SW 1271 (cell line): ENCODE data around the gene OLIG1.

Source experiments
- DNase-seq, 2 experiments: peaks; one replicate each; lab custom pipeline; 2025; lab: John Stamatoyannopoulos, UW

Gene OLIG1

DNA sequence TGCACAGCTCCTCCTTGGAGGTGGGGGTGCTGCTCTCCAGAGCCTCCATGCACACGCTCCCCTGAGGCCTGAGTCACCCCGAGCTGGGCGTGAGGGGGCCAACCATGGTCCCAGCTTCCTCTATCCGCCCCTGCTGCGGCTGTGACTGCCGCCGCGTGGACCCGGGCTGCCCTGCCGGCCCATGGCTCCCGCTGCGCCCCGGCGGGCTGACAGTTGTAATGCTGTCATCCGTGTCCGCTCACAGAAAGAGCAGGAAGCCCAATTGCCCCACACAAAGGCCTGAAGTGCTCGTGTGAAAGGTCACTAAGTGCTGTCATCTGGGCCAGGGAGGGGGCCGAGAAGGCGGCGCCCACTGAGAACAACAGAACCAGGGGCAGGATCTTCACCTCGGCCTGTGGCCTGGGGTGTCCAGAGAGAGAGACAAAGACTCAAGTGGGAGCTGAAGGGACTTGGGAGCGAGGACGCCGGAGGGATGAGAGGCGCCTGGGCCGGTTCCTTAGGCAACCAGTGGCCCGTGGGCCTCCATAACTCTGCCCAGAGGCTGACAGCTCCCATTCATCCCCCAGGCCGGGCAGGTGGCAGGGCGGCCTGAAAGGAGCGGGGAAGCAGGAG, 31.5 kb downstream of the OLIG1 start:
- DNase-seq: no peak

DNA sequence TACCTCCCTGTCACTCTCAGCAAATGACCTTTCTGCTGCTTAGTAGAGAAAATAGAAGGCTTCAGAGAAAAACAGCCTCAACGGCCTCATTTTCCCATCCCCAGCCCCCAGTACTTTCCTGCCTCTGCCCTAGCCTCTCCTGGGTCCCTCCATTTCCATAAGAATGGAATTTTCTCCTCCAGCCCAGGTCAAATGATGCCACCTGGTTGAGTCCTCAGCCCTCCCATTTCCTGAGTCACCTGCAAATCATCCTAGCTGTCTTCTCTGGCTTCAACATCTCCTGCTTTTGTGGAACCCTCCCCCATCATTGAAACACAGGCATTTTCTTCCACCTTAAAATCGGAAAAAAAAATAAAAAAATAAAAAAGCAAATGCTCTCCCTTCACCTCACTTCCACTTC, 35.1 kb downstream of the OLIG1 start:
- no peak for DNase-seq

DNA sequence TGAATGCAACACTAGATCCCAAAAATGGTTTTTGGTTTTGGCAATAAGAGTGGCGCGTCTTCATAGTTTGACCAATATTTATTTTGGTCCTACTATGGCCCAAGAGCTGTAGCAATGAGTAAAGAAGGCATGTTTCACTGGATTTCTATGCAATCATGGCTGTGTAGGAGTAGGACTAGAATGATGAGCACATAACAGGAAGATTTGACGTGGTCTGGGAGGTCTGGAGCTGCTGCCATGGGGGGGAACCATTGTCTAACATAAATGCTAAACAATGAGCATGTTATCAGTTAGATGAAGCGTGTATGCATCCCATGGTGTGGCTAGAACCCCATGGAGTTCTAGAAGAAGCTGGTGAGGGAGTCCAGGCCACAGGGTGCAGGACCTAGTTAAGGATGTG, 38.3 kb downstream of the OLIG1 start:
- no peak for DNase-seq

DNA sequence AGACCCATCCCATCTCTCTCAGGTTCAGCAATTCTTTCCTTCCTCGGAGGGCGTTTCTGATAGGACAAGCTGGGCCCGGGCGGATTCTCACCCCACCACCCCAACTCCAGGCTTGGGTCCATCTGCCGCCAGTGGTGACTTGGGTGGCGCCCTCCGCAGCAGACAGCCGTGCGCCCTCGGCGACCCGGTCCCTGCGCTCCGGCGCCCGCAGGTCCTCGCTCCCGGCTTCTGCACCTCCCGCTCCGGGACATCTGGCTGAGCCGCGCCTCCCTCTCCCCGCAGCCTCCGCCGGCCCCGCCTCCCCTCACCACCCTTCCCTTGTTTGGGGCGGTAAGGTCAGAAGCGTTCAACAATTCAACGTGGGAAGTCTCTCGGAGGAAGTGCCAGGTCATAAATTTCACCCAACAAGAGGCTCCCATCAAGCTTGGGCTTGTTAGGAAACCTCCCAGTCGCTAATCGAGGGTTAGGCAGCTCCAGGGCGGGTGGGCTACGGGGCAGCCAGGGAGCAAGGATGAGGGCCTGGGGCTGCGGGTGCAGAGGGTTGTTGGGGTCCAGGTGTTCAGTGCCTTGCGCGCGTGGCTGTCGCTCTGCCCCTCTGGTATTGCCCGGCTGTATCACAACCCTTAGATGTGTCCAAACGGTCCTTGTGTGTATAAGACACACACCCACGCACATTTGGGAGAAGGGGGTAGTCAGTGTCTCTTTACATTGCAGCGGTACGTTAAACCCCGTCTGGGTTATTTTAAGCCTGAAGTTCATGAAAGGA, 39.8 kb downstream of the OLIG1 start:
- DNase-seq: no peak

DNA sequence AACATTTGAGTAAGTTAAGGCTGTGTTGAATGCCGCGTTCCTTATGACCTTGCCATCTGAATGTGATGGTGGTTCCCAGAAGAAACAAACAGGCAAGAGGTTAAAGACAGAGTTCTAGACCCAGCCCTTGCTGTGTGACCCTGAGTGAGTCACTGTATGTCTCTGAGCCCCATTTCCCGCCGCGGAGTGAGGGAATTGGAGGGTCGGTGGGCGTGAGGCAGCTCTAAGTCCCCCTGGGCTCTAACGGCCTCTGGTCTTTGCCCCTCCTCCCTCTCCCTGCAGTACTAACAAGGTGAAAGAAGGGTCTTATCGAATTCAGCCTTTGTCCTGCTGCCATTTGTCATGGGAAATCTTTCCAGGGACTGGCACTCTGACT, 40.4 kb downstream of the OLIG1 start:
- DNase-seq: no peak

DNA sequence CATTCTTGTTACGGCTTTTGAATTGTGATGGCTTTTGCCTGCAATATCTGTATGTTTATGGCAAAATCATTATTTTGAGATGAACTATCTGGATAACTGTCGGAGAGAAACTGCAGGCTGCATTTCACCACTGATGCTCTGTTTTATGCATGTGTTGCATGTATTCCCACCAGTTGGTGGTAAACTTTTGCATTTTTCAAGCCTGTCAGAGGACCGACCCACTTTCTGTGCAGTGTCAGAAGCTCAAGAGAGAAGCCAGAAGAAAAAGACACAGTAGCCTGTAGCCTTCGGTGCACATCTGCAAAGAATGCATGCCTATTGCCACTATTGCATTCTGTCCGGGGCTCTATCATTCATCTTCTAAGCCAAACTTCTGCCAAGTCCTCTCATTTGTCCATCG, 41.6 kb downstream of the OLIG1 start:
- no peak for DNase-seq

DNA sequence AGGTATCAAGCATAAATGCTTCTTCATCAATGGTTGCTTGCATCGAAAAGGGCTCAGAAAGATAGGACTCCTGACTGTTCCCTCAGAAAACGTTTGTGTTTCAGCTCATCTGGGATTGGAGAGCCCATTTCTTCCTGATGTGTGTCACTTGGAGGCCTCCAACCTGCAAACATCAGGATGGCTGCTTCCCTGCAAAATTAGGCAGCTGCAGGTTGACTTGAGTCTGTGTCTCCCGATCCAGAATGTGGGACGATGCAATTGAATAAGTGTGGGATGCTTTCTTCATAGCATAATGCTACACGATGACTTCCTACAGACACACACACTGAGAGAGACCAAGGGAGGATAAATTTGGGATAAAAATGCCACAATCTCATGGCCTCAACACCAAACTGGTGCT, 42.2 kb downstream of the OLIG1 start:
- no peak for DNase-seq

DNA sequence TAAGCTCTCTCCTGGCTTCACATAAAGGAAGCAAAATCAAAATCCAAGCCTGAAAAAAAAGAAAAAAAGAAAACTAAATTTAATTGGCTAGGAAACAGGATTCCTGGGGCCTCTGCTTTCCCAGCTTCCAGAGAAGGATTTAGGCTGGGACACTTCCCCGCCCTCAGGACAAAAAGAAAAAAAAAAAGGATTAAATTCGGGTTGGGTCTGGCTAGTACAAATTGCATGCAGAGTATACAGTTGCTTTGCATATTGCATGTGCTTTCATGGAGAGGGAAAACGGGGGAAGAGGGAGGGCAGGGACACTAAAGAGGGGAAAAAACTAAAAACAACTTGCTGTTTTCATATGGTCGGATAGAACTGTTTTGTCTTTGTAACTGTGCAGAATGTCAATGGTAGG, 42.7 kb downstream of the OLIG1 start:
- no peak for DNase-seq

DNA sequence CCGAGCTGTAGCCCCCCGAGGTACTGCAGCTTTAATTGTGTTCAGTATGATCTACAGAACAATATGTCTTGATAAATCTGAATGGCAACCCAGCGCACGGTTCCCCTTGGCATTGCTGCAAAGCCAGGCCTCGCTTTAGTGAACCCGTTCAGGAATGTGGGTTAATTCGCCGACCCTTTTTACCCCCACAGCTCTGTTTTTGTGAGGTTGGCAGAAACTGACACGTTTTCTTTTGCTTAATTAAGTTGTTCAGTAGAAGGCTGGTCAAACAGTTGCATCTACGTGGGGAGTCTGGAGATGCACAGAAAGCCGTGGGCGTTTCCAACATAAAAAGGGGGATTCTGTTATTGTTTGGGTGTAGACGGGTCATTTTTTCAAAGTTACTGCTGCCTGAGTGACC, 43.2 kb downstream of the OLIG1 start:
- no peak for DNase-seq

DNA sequence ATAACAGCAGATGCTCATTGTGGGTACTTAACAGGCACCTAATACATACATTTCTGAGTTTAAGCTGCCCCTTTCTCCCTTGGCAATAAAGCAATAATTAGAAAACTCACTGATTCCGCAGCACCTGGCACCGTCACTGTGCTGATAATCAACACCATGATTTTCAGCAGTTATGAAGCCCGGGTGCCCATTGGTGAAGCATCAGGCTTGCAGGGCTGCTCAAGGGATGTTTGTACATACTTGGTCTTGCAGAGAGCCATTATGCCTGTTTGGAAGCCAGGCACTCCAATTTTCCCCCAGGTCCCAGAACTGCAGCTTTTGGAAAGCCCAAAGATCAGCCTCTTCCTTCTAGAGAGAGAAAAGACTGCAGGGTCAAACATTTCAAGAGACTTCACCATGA, 44.3 kb downstream of the OLIG1 start:
- DNase-seq: no peak

DNA sequence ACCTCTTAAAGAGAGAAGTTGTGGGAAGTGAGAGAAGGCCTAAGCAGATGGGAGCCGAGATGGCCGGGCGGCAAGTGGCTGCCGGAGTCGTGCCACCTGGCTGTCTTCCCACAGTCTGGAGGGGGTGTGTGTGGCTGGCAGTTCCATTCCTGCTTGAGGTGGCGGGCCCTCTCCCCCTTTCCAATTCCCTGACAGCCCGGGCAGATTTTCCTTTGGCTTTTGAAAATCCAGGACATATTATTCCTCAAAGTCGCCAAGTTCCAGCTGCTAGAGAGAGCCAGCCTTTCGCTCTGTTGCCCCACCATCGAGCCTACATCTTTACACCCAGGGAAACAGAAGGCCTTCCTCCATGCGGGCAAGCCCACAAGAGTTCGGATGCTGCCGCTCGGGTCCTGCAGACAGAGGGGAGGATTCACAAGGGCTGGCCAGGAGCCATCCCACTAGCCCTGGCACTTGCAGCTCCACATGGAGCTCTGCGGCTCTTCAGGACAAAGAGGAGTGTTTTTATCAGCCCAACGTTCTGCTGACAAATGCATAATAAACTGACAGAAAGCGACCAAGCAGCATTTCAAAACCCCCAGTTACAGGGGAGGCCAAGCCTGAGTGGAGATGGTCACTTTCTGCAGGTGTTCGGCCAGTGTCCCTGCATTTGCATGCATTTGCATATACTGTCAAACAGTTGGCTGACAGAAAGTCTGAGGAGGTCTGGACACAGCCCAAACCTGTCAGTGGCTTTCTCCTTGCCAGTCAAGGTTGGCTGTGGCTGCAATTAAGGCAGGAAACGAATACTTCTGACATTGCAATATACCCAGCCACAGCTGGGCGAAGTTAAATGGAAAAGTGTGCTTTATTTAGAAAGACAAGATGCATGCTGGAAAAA, 45.9 kb downstream of the OLIG1 start:
- no peak for DNase-seq

DNA sequence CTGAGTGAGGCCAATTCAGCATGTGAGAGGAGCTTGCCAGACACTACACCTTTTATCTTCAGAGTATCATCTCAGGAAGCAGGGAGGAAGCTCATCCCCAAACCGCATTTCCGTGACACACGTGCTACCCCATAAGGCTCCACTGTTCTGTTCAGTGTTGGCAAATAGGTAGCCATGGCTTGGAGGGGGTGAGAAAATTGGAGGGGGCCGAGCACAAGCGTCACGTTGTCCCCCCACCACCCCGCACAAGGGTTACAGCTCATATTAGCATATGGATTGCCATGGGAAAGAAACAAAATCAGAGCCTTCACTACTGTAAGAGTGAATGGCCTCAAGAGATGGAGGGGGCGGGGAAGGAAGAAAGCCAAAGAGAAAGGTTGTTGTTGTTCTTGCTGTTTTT, 46.7 kb downstream of the OLIG1 start:
- DNase-seq: no peak

DNA sequence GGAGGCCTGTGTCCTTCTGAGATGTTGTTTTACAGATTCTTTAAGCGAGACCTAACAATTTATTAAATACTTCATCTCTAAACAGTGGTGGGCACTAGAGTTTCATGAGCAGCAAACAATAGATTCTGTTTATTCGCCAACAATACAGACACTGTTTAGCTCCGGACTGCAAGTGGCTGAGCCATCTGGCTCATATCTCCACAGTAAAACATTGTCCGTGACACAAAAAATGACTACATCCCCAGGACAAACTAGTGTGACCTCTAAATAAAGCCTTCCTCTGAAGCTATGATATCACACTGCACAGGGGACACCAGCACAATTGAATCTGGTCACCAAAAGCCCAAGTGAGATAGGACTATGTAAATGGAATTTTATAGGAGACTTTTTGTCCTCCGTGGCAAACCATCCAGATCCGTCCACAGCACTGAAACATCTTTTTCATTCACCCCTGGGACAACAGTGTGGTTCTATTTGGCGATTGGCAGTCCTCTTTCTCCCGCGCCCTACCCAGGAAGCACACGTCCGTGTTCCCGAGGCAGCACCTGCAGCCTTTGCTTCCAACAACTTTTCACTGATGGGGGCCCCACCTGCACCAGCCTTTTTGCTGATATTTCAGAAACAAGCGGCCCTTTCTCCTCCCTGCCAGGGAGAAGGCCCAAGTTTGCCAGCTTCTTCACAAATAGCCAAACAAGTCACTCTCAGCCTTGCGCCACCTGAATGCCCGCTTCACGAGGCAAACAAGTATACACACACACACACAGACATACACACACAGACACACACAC, 47.4 kb downstream of the OLIG1 start:
- DNase-seq: no peak
